Measurements from ENCODE around the gene ARHGEF10L. TPM values are rescaled to one million over a fixed set of nuclear protein-coding genes. Genes with fewer than 3 reads are reported as not detected.
"Not testable (repeated sequence)": the region's sequence is repeated elsewhere in the genome, so short reads cannot be mapped to it uniquely, and the experiment has no call there.

The ARHGEF10L gene
- total RNA-seq, 1 experiment from 2014 or later, result 11.0 TPM

GRCh38 chr1:17734609-17735008 lies 195.1 kb downstream of the ARHGEF10L start:
- no peak for DNase-seq (ENCODE audit: low spot score)

- no peak for DNase-seq (ENCODE audit: low spot score)
Observed at GRCh38 chr1:17735348-17735747, 195.8 kb downstream of the ARHGEF10L start.

GRCh38 chr1:17735793-17736192 lies 196.3 kb downstream of the ARHGEF10L start:
- no peak for DNase-seq (ENCODE audit: low spot score)

GRCh38 chr1:17736625-17737024 lies 197.1 kb downstream of the ARHGEF10L start:
- DNase-seq (ENCODE audit: low spot score), result no peak

GRCh38 chr1:17739050-17739449 lies 199.6 kb downstream of the ARHGEF10L start:
- DNase-seq (ENCODE audit: low spot score), result no peak

- no peak for DNase-seq (ENCODE audit: low spot score)
Observed at GRCh38 chr1:17741052-17741451, 201.6 kb downstream of the ARHGEF10L start.

GRCh38 chr1:17742583-17742982 lies 203.1 kb downstream of the ARHGEF10L start:
- DNase-seq (ENCODE audit: low spot score), result no peak

- no peak for DNase-seq (ENCODE audit: low spot score)
Observed at GRCh38 chr1:17743008-17743647, 203.6 kb downstream of the ARHGEF10L start.

- no peak for DNase-seq (ENCODE audit: low spot score)
Observed at GRCh38 chr1:17743925-17744324, 204.4 kb downstream of the ARHGEF10L start.

- DNase-seq (ENCODE audit: low spot score), result no peak
Observed at GRCh38 chr1:17744666-17745478, 205.4 kb downstream of the ARHGEF10L start.

- DNase-seq (ENCODE audit: low spot score), result no peak
Observed at GRCh38 chr1:17745479-17745955, 206.0 kb downstream of the ARHGEF10L start.

GRCh38 chr1:17746281-17746680 lies 206.8 kb downstream of the ARHGEF10L start:
- DNase-seq (ENCODE audit: low spot score), result not testable (repeated sequence)

- no peak for DNase-seq (ENCODE audit: low spot score)
Observed at GRCh38 chr1:17746920-17747319, 207.4 kb downstream of the ARHGEF10L start.

Other genes with a start within 250 kb of the ARHGEF10L start
- 0.29 and 0.50 TPM in 2 replicates for gene PADI4, start 231.5 kb upstream of the ARHGEF10L start, total RNA-seq (2014; rRNA removed; shearing (Covaris generic))
- gene PADI6, start 167.5 kb upstream of the ARHGEF10L start, total RNA-seq (2014; rRNA removed; shearing (Covaris generic)), result not detected in 2 replicates
- 37.6 and 43.6 TPM in 2 replicates for gene RCC2, start 100.0 kb upstream of the ARHGEF10L start, total RNA-seq (2014; rRNA removed; shearing (Covaris generic))
- gene ACTL8, start 215.6 kb downstream of the ARHGEF10L start, total RNA-seq (2014; rRNA removed; shearing (Covaris generic)), result not detected in 2 replicates

All from A172 (cell line).